Thoracic aorta (tissue), 2 donors: ENCODE data around the gene RBM26. TPM values are rescaled to one million over a fixed set of nuclear protein-coding genes. Genes with fewer than 3 reads are reported as not detected.

Source experiments
- ATAC-seq: fragments of 150-250 bp; one replicate; pipeline ENCODE4 v1.8.0; 2017; ENCODE audit warnings: low read depth; ENCODE audit not compliant: insufficient number of reproducible peaks, low FRiP score
- DNase-seq: peaks from one replicate; pipeline ENCODE4 v3.0.0-alpha.2; 2020; ENCODE audit warnings: low spot score
- H3K27ac ChIP-seq, 2 donors: fragments of 200-600 bp; sonication (generic); 1 replicate in 1 of 2; 2 replicates in 1 of 2; pipeline ENCODE4 v1.5.1; 2016; ENCODE audit warnings: mild to moderate bottlenecking in 2 of 2, moderate library complexity in 2 of 2
- H3K27me3 ChIP-seq: fragments of 200-600 bp; sonication (generic); replicated peaks from 2 replicates; pipeline ENCODE4 v1.6.0; 2016; ENCODE audit warnings: mild to moderate bottlenecking; ENCODE audit not compliant: insufficient read depth
- H3K36me3 ChIP-seq: fragments of 200-600 bp; sonication (generic); one replicate; pipeline ENCODE4 v1.5.1; 2016
- H3K4me1 ChIP-seq, 2 donors: fragments of 200-600 bp; sonication (generic); 1 replicate in 1 of 2; 2 replicates in 1 of 2; pipeline versions ENCODE4 v1.5.1 to v1.6.0; 2016; ENCODE audit warnings: low read depth in 2 of 2, mild to moderate bottlenecking in 1 of 2; ENCODE audit not compliant: control insufficient read depth in 1 of 2
- H3K4me3 ChIP-seq: fragments of 200-600 bp; sonication (generic); 2 replicates; pipeline ENCODE4 v1.5.1; 2016; ENCODE audit warnings: mild to moderate bottlenecking
- H3K9me3 ChIP-seq: fragments of 200-600 bp; sonication (generic); 2 replicates; pipeline ENCODE4 v1.5.1; 2016
- total RNA-seq, 2 donors: library from RNA; depleted of rRNA; stranded (reverse); fragments of >200 nt; gene quantifications; one replicate each; pipeline versions ENCODE4 v1.1.0 to v1.2.3, GENCODE V29; 2016
- TF ChIP-seq, protein P1 (sequence below): fragments of 200-600 bp; sonication (generic); IDR thresholded peaks from one replicate; pipeline ENCODE4 v1.5.1; 2019; ENCODE audit warnings: antibody characterized with exemption

Gene RBM26
- total RNA-seq, 2 donors from 2014 or later: 30.9 to 55.4 TPM

DNA sequence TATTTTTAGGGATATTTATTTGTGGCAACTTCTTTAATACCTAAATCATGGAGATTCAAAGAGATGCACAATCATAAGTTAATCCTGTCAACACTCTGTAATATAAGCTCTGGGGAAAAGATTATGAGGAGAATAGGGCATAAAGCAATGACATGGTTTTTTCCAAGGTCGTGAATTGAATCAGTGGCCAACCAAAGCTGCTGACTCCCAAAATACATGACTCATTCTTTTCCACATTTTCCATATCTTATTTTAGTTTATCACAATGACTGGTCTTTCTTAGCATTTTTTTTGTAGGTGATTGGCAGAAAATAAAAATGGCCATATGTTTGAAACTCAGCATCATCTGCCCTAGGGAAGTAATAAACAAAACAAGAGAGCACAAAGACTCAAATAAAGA lies 28.5 kb upstream of the RBM26 start:
- TF ChIP-seq, protein P1, sequence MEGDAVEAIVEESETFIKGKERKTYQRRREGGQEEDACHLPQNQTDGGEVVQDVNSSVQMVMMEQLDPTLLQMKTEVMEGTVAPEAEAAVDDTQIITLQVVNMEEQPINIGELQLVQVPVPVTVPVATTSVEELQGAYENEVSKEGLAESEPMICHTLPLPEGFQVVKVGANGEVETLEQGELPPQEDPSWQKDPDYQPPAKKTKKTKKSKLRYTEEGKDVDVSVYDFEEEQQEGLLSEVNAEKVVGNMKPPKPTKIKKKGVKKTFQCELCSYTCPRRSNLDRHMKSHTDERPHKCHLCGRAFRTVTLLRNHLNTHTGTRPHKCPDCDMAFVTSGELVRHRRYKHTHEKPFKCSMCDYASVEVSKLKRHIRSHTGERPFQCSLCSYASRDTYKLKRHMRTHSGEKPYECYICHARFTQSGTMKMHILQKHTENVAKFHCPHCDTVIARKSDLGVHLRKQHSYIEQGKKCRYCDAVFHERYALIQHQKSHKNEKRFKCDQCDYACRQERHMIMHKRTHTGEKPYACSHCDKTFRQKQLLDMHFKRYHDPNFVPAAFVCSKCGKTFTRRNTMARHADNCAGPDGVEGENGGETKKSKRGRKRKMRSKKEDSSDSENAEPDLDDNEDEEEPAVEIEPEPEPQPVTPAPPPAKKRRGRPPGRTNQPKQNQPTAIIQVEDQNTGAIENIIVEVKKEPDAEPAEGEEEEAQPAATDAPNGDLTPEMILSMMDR: no peak
- Histone ChIP-seq H3K27me3 (no peaks in the 10 kb centered on the region), H3K36me3 (no peaks in the 10 kb centered on the region), H3K4me1 (peaks cover 8% of the 10 kb centered on the region in 2 donors), H3K27ac (no peak overlapping the region), H3K4me3 (no peak overlapping the region), H3K9me3 (no peaks in the 10 kb centered on the region)
- DNase-seq (no peak), ATAC-seq (no peak)

DNA sequence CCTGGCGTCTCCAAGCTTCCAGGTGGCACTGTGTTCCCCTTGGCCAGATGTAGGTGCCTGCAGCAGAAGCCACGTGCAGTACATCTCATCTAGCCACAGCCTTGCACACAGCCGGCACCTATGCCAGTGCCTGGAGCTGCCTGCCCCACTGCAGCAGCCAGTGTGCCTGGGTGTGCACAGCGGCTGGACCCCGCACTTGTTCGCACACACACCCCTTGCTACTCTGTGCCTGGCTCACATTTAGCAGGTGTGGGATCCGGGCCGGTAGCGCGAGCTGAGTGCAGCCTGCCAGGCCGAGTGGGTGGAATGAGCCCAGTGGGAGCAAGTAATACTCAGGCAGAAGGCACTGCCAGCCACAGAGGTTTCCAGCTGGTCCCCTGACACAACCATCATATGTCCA lies 26.9 kb upstream of the RBM26 start:
- H3K27me3 ChIP-seq: no peaks in the 10 kb centered on the region
- no peaks in the 10 kb centered on the region for H3K9me3 ChIP-seq
- TF ChIP-seq, protein P1: no peak
- no peaks in the 10 kb centered on the region for H3K36me3 ChIP-seq
- H3K4me1 ChIP-seq: peaks cover 8% of the 10 kb centered on the region in 2 donors
- no peak for ATAC-seq
- DNase-seq: no peak
- H3K27ac ChIP-seq: no peak overlapping the region
- H3K4me3 ChIP-seq: no peak overlapping the region

DNA sequence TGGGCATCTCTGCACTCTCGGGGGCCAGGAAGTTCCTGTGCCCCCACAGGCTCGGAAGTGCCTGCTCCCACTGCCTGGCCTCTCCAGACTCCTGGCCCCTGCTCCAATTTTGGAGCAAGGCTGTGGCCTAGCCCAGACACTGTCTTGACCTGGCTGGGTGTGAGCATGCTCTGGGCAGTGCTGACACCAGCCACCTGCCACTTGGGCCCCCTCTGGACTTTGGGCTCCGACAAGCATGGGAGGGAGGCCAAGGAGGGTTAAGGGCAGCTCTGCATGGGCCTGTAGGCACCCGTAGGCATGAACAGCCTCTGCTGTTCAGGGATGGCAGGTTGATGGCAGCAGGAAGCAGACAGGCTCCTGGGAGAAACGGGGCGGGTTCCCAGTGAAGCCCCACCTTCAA lies 26.0 kb upstream of the RBM26 start:
- TF ChIP-seq, protein P1: no peak
- no peak for ATAC-seq
- peaks cover 8% of the 10 kb centered on the region in 2 donors for H3K4me1 ChIP-seq

DNA sequence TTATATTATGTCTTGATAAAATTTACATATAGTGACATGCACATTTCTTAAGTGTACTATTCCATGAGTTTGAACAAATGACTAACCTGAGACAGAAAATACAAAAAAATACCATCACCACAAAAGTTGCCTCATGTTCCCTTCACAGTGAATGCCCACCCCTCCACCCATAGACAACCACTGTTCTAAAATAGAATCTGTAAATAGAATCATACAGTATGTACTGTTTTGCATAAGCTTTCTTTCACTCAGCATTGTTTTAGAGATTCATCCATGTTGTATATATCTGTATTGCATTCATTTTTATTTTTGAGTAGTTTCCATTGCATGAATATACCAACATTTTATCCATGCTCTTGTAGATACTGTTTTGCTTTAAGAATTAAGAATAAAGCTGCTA lies 23.3 kb upstream of the RBM26 start:
- DNase-seq: no peak
- TF ChIP-seq, protein P1: no peak
- Histone ChIP-seq H3K4me1 (no peaks in the 10 kb centered on the region), H3K27ac (no peak overlapping the region), H3K4me3 (no peak overlapping the region), H3K9me3 (no peaks in the 10 kb centered on the region), H3K36me3 (no peaks in the 10 kb centered on the region), H3K27me3 (no peaks in the 10 kb centered on the region)
- no peak for ATAC-seq

More for the DNA sequence above, 26.0 kb upstream of the RBM26 start:
- Histone ChIP-seq H3K27ac (no peak overlapping the region), H3K27me3 (no peaks in the 10 kb centered on the region), H3K9me3 (no peaks in the 10 kb centered on the region), H3K36me3 (no peaks in the 10 kb centered on the region), H3K4me3 (no peak overlapping the region)
- DNase-seq: no peak

DNA sequence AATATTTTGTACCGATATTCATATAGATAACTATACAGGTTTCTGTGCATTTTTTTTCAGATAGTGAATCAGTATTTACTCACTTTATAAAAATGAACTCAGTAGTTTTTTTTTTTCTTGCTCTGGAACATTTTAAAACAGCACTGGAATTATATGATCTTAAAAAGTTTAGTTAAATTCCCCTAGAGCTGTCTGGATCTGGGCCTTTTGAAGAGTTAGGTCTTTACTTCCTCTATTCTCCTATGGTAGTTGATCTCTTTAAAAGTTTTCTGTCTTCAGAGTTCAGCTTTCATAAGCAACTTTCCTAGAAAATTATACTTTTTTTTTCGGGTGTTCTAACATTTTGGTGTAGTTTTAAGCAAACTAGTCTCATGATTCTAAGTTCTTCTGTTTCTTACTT lies 21.8 kb upstream of the RBM26 start:
- Histone ChIP-seq H3K4me1 (no peaks in the 10 kb centered on the region), H3K36me3 (no peaks in the 10 kb centered on the region), H3K27me3 (no peaks in the 10 kb centered on the region), H3K9me3 (no peaks in the 10 kb centered on the region), H3K27ac (no peak overlapping the region), H3K4me3 (no peak overlapping the region)
- TF ChIP-seq, protein P1: no peak
- ATAC-seq (no peak), DNase-seq (no peak)
